Astrocyte of the cerebellum (primary cell): ENCODE data around the gene SMAP2.

Experiments
- DNase-seq: peaks from one replicate; pipeline ENCODE4 v3.0.0-alpha.2; 2011; ENCODE audit warnings: low read depth
- H3K4me3 ChIP-seq: 2 replicates; pipeline ENCODE4 v1.5.1; 2011; ENCODE audit warnings: mild to moderate bottlenecking, low read depth, low read length, moderate library complexity
- in situ Hi-C: cut with HindIII; loops from 2 replicates; pipeline ENCODE4 v1.10.0; 2017; ENCODE audit warnings: low sequenced_read_pairs
- TF ChIP-seq, protein P1 (sequence below): IDR thresholded peaks from 2 replicates; pipeline ENCODE4 v1.5.1; 2012; ENCODE audit warnings: low read length, low read depth, moderate library complexity, mild to moderate bottlenecking; ENCODE audit errors: missing control alignments

The SMAP2 gene

DNA sequence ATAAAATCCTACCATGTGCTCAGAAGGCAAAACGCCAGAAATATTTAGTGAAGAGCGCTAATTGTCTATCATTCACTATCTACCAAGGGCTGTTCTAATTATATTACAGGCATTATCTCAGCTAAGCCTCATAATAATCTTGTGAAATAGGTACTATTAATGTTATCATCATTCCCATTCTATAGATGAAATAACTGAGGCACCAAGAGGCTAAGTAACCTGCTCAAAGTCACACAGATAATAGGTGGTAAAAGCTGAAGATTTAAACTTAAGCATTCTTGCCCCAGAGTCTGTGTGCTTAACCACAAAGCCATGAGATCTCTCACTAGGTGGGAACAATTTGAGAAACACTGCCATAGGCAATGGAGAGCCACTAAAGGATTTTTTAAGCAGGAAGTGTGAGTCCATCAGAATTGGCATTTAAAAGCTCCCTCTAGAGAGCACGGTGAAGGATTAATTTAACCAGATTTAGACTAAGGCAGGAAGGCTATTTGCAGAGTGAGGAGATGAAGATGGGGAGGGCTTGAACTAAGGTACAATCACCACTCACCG is 1.7 kb upstream of the SMAP2 start:
- in situ Hi-C loops = no loop called here
- TF ChIP-seq, protein P1, sequence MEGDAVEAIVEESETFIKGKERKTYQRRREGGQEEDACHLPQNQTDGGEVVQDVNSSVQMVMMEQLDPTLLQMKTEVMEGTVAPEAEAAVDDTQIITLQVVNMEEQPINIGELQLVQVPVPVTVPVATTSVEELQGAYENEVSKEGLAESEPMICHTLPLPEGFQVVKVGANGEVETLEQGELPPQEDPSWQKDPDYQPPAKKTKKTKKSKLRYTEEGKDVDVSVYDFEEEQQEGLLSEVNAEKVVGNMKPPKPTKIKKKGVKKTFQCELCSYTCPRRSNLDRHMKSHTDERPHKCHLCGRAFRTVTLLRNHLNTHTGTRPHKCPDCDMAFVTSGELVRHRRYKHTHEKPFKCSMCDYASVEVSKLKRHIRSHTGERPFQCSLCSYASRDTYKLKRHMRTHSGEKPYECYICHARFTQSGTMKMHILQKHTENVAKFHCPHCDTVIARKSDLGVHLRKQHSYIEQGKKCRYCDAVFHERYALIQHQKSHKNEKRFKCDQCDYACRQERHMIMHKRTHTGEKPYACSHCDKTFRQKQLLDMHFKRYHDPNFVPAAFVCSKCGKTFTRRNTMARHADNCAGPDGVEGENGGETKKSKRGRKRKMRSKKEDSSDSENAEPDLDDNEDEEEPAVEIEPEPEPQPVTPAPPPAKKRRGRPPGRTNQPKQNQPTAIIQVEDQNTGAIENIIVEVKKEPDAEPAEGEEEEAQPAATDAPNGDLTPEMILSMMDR = no peak
- DNase-seq = no peak
- no peak overlapping the region for H3K4me3 ChIP-seq

DNA sequence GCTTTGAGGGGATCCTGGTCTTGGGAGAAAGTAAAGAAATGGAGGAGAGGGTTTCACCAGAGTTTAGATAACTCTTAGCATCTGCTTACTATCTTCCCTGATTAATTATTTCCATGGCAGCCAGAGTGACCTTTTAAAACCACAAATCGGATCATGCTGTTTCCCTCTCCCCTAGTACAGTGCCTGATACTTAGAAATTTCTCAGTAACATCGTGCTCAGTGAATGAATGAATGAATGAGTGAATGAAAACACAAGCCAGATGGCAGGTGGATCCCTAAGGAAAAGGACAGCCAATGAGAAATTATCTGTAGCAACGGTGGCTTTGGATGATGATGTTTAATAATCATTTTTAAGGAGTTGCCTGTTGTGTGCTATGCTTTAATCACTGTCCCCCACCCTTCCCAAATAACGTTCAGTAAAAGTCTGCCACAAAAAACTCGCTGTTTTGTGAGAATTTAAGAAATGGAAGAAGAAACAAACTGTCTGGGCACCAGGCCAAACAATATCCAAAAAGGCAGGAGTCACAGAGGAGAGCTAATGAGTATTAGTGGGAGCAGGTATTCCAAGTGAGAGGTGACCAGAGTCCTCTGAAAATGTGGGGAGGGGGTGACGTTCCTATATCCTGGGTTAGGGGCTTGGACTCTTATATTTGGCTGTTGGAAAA is 737 bp upstream of the SMAP2 start:
- TF ChIP-seq, protein P1 = no peak
- in situ Hi-C loops = no loop called here

DNA sequence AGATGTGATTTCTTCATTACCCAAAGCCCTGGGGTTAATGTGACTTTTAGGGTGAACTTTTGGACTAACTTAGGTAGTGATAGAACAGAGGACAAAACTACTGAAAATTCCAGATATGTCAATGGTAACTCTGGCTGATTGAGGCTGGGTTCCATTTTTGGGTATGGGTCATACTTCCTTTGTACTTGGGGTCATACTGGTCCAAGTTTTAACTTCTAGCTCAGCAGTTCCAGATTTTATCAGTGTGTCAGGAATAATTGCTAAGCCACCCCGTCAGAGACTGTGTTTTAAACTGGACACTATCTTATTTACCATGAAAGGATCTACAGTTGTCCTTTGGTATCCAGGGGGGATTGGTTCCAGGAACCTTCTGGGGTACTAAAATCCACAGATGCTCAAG is 4.0 kb downstream of the SMAP2 start:
- TF ChIP-seq, protein P1 = no peak
- no peak overlapping the region for H3K4me3 ChIP-seq
- in situ Hi-C loops = no loop called here
- DNase-seq = no peak

More for the DNA sequence above, 737 bp upstream of the SMAP2 start:
- no peak for DNase-seq
- H3K4me3 ChIP-seq = peak overlapping the region; percentile 98

DNA sequence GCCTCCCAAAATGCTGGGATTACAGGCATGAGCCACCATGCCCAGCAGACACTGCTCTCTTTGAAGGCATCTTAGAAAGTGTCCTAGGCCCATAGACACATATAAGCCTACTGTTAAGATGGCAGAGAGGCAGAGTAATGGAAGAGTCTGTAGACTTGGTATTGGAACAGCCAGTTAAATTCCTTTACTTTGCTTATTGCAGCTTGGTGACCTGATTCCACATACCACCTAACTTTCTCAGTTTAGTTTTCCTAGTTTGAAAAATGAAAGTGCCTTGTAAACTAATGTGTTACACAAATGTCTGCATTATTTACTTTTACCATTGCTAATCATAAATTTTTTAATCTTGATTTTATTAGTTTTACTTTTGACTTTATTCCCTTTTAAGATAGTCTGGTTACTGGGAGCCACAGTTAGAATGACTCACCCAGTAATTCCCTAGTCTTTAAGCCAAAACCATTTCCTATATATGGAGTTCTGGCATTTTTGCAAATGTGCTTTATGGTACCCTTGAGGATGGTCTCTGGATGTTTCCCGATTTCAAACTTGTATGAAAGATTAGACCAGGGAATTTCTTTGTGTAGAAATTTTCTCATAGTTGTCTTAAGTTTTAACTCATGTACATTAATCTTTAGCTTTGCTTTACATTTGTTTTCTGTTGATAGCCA is 6.4 kb downstream of the SMAP2 start:
- in situ Hi-C loops = no loop called here
- DNase-seq = peak; percentile 24
- TF ChIP-seq, protein P1 = no peak
- no peak overlapping the region for H3K4me3 ChIP-seq

DNA sequence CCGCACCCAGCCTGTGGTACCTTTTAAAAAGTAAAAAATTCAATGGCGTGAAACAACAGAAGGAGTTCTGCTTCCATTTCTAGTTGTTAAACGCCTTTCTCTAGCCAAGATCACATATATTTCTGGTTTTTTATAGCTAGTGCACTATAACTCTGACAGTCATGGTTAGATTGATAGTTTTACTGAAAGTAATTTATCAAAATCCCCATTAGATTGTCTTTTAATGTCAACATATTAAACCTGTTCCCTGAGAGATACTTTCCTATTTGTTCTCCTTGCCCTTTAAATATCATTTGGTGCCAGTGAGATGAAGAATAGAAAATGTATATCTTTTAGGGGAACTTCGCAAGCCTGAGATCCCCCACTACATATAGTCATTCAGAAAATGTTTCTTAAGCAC is 7.3 kb downstream of the SMAP2 start:
- TF ChIP-seq, protein P1 = no peak
- DNase-seq = no peak
- H3K4me3 ChIP-seq = no peak overlapping the region
- in situ Hi-C loops = no loop called here

DNA sequence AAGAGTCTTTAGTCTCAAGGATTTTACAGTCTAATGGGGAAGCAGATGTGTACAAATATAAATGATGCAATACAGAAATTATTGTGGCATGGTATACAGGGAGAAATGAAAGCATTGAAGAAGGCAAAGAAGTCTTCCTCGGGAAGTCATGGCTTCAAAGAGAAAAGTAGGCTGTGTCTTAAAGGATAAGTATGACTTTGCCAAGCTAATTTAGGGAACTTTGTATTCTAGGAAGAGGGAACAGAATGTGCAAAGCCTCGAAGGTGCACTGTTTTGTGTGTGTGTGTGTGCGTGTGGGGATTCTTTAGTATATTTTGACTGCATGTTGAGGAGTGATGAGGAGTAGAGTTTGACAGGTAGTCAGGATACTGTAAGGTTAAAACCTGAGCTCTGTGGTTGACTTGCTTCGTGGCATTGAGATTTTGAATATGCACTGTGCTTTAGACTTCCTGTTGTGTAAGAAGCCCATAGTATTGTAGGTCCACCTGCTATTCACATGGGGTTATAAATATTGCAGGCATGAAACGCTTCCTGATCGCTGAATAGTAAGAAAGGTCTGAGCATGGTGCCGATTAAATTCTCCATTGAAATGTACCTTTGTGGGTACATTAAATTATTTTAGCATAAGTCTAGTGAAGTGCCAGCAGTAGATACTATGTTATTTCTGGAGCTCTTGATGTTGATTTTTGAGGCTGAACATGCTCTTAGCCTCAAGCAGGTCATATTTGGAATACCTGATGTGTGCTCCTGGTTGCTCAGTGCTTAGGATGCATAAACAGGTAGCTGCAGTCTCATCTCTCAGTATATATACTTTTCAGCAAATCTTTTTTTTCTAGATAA is 8.0 kb downstream of the SMAP2 start:
- no peak for DNase-seq
- H3K4me3 ChIP-seq = no peak overlapping the region
- in situ Hi-C loops = no loop called here
- TF ChIP-seq, protein P1 = no peak
